Colonic mucosa (tissue), 4 donors: ENCODE results near the gene HSFX3. TPM values are rescaled to one million over a fixed set of nuclear protein-coding genes. Genes with fewer than 3 reads are reported as not detected.

Source experiments
- DNase-seq: peaks from one replicate; pipeline ENCODE4 v3.0.0-alpha.2; 2020
- H3K27ac ChIP-seq: fragments of 200-600 bp; one replicate; pipeline ENCODE4 v1.8.0; 2021
- H3K27me3 ChIP-seq: fragments of 200-600 bp; one replicate; pipeline ENCODE4 v1.8.0; 2021
- H3K36me3 ChIP-seq: fragments of 200-600 bp; one replicate; pipeline ENCODE4 v1.8.0; 2021
- H3K4me1 ChIP-seq: fragments of 200-600 bp; one replicate; pipeline ENCODE4 v1.8.0; 2021; ENCODE audit warnings: mild to moderate bottlenecking
- H3K4me3 ChIP-seq: fragments of 200-600 bp; one replicate; pipeline ENCODE4 v1.8.0; 2021
- H3K9ac ChIP-seq, 2 donors: one replicate each; pipeline ENCODE4 v1.7.0; 2013; ENCODE audit warnings: control low read depth in 2 of 2, low read depth in 2 of 2, low read length in 2 of 2
- H3K9me3 ChIP-seq: fragments of 200-600 bp; one replicate; pipeline ENCODE4 v1.8.0; 2021
- CTCF ChIP-seq: fragments of 200-600 bp; IDR thresholded peaks from one replicate; pipeline ENCODE4 v1.8.0; 2022; ENCODE audit warnings: antibody characterized with exemption, mild to moderate bottlenecking
- intact Hi-C: fragments of 100-400 bp; cut with DNase I; formaldehyde crosslinking; loops from one replicate; pipeline ENCODE4 v1.14.1; 2022
- total RNA-seq, 2 donors: library from RNA; stranded (reverse); fragmentation: NEBNext Ultra II Directional in 1 of 2; extraction: Animal tissue kit (Norgen Biotek cat#: 25700) in 1 of 2; gene quantifications; one replicate each; pipeline ENCODE4 v1.2.1, GENCODE V29; 2021
- donor health status: healthy.
- donor health status: DM: no; HTN: no; CAD: no.
- donor health status: DM: no; HTN: no; CAD: no.

The HSFX3 gene
- total RNA-seq, 2 donors from 2014 or later = not detected

- Histone ChIP-seq H3K27ac (no peak overlapping the region), H3K9me3 (no peaks in the 10 kb centered on the region), H3K27me3 (no peaks in the 10 kb centered on the region), H3K36me3 (no peaks in the 10 kb centered on the region), H3K9ac (no peak overlapping the region), H3K4me3 (no peak overlapping the region), H3K4me1 (no peaks in the 10 kb centered on the region)
- DNase-seq = no peak
- TF ChIP-seq CTCF = no peak
- intact Hi-C loops = loop anchor here (10.0 kb wide), 1 partner anchor 121 kb away; the partner anchor contains the start of gene TMEM185A
These were observed 35.8 kb downstream of the HSFX3 start for GRCh38 chrX:149513825-149514428.

- no peak overlapping the region for H3K27ac ChIP-seq
- H3K4me1 ChIP-seq = no peaks in the 10 kb centered on the region
- DNase-seq = peak; percentile 53
- H3K36me3 ChIP-seq = no peaks in the 10 kb centered on the region
- no peaks in the 10 kb centered on the region for H3K9me3 ChIP-seq
- H3K27me3 ChIP-seq = no peaks in the 10 kb centered on the region
- no peak overlapping the region for H3K9ac ChIP-seq
- H3K4me3 ChIP-seq = no peak overlapping the region
- TF ChIP-seq CTCF = peak; percentile 60
- intact Hi-C loops = loop anchor here (10.0 kb wide), 1 partner anchor 122 kb away; the partner anchor contains the start of gene TMEM185A
These were observed 37.4 kb downstream of the HSFX3 start for GRCh38 chrX:149512225-149512885.

- H3K36me3 ChIP-seq = no peaks in the 10 kb centered on the region
- no peak for TF ChIP-seq CTCF
- H3K4me1 ChIP-seq = no peaks in the 10 kb centered on the region
- DNase-seq = no peak
- no peaks in the 10 kb centered on the region for H3K27me3 ChIP-seq
- intact Hi-C loops = loop anchor here (10.0 kb wide), 1 partner anchor 124 kb away; the partner anchor contains the start of gene TMEM185A
- no peaks in the 10 kb centered on the region for H3K9me3 ChIP-seq
- no peak overlapping the region for H3K4me3 ChIP-seq
- no peak overlapping the region for H3K27ac ChIP-seq
- H3K9ac ChIP-seq = no peak overlapping the region
These were observed 38.6 kb downstream of the HSFX3 start for GRCh38 chrX:149511081-149511480.

- Histone ChIP-seq H3K4me3 (no peak overlapping the region), H3K9ac (no peak overlapping the region)
- intact Hi-C loops = loop anchor here (10.0 kb wide), 1 partner anchor 124 kb away; the partner anchor contains the start of gene TMEM185A
These were observed 39.3 kb downstream of the HSFX3 start for GRCh38 chrX:149510386-149510785.

GRCh38 chrX:149508467-149508866 is 41.3 kb downstream of the HSFX3 start:
- H3K9ac ChIP-seq = no peak overlapping the region
- no peaks in the 10 kb centered on the region for H3K4me1 ChIP-seq
- intact Hi-C loops = no loop called here
- no peaks in the 10 kb centered on the region for H3K9me3 ChIP-seq
- TF ChIP-seq CTCF = no peak
- no peak overlapping the region for H3K4me3 ChIP-seq
- no peak for DNase-seq
- H3K27me3 ChIP-seq = no peaks in the 10 kb centered on the region
- H3K27ac ChIP-seq = no peak overlapping the region
- H3K36me3 ChIP-seq = no peaks in the 10 kb centered on the region

More at GRCh38 chrX:149510386-149510785, 39.3 kb downstream of the HSFX3 start:
- H3K27ac ChIP-seq = no peak overlapping the region
- TF ChIP-seq CTCF = no peak
- no peak for DNase-seq
- H3K27me3 ChIP-seq = no peaks in the 10 kb centered on the region
- no peaks in the 10 kb centered on the region for H3K4me1 ChIP-seq
- no peaks in the 10 kb centered on the region for H3K9me3 ChIP-seq
- H3K36me3 ChIP-seq = no peaks in the 10 kb centered on the region
